Pancreas (tissue), 10 donors: ENCODE results near the gene TUBA4B. TPM values are rescaled to one million over a fixed set of nuclear protein-coding genes. Genes with fewer than 3 reads are reported as not detected.
"Not testable (repeated sequence)": the region's sequence is repeated elsewhere in the genome, so short reads cannot be mapped to it uniquely, and the experiment has no call there.

Source experiments
- ATAC-seq, 4 donors: fragments of 200-7000 bp; cut with Tn5 transposase; one replicate each; pipeline versions ENCODE4 v1.8.0 to v1.9.1; 2020; ENCODE audit warnings: mild to moderate bottlenecking in 4 of 4, moderate library complexity in 4 of 4
- DNase-seq, 6 donors: peaks; one replicate each; pipeline ENCODE4 v3.0.0-alpha.2; 2020
- FAIRE-seq: peaks from 2 replicates; lab custom pipeline; 2012; peaks lifted over from hg19 to GRCh38; lab: Jason Lieb, UNC
- H3K27ac ChIP-seq, 4 donors: fragments of 200-600 bp; sonication (generic); 1 replicate in 3 of 4; 2 replicates in 1 of 4; pipeline versions ENCODE4 v1.5.0 to v1.8.0; 2020
- H3K27me3 ChIP-seq, 4 donors: fragments of 200-600 bp; one replicate each; pipeline ENCODE4 v1.8.0; 2021
- H3K36me3 ChIP-seq, 3 donors: fragments of 200-600 bp; sonication (generic) in 1 of 3; one replicate each; pipeline versions ENCODE4 v1.5.0 to v1.8.0; 2020 to 2021
- H3K4me1 ChIP-seq, 3 donors: fragments of 200-600 bp; one replicate each; pipeline ENCODE4 v1.8.0; 2021
- H3K4me3 ChIP-seq, 4 donors: fragments of 200-600 bp; sonication (generic) in 2 of 4; one replicate each; pipeline versions ENCODE4 v1.5.0 to v1.8.0; 2020 to 2021
- H3K9me3 ChIP-seq, 4 donors: fragments of 200-600 bp; one replicate each; pipeline ENCODE4 v1.8.0; 2021
- CTCF ChIP-seq, 4 donors: fragments of 200-600 bp; sonication (generic) in 3 of 4; IDR thresholded peaks; one replicate each; pipeline versions ENCODE4 v1.5.0 to v1.8.0; 2021; ENCODE audit warnings: antibody characterized with exemption in 4 of 4
- WGBS, 2 donors: extraction: QIAGEN DNeasy Blood & Tissue Kit; methylation state at CpG; one replicate each; pipeline ENCODE4 v1.1.7; 2013; 5-methylcytosine and 5-hydroxymethylcytosine counted together
- intact Hi-C, 3 donors: fragments of 100-400 bp; cut with DNase I; formaldehyde crosslinking; loops; one replicate each; pipeline versions ENCODE4 v1.11.1 to v1.14.2; 2022
- polyA plus RNA-seq, 2 donors: library from polyadenylated mRNA; stranded (reverse); fragments of 200-250 nt; gene quantifications; one replicate each; pipeline ENCODE4 v1.2.3, GENCODE V29; 2013
- total RNA-seq, 6 donors: library from RNA; stranded (reverse); fragmentation: NEBNext Ultra II Directional in 4 of 6; extraction: Animal tissue kit (Norgen Biotek cat#: 25700) in 4 of 6; gene quantifications; one replicate each; pipeline versions ENCODE4 v1.2.1 to v1.2.4, GENCODE V29; 2021 to 2023
- donor health status: healthy with polysubstance abuse.
- donor health status: DM: no; HTN: no; CAD: no; lungs with moderate emphysema.
- donor health status: DM: no; HTN: no; CAD: no.
- donor health status: control.
- donor health status: control.
- donor health status: Bipolar disorder and iron deficiency.
- donor health status: DM: yes; HTN: yes; CAD: no.
- donor health status: DM: no; HTN: no; CAD: no.
- donor health status: DM: no; HTN: no; CAD: no.
- donor health status: DM: yes; HTN: yes; CAD: no.

Gene TUBA4B
- total and polyA plus RNA-seq, 8 donors, result not detected

- no peak for TF ChIP-seq CTCF (IDR thresholded peaks at IDR 0.05)
- 92 to 93% methylated on average over 12 of the region's 12 CpGs for WGBS, 2 donors
- Histone ChIP-seq H3K9me3 (no peaks in the 10 kb centered on the region), H3K27ac (no peak overlapping the region), H3K4me1 (peaks cover 0 to 4% (median 0%) of the 10 kb centered on the region in 3 donors), H3K4me3 (no peak overlapping the region), H3K27me3 (no peaks in the 10 kb centered on the region), H3K36me3 (peaks cover 0 to 34% (median 0%) of the 10 kb centered on the region in 3 donors)
- ATAC-seq, result no peak
- intact Hi-C loops, result no loop called here
- no peak for FAIRE-seq
- no peak for DNase-seq
Observed at GRCh38 chr2:219285373-219285735, 32.3 kb downstream of the TUBA4B start.

DNA sequence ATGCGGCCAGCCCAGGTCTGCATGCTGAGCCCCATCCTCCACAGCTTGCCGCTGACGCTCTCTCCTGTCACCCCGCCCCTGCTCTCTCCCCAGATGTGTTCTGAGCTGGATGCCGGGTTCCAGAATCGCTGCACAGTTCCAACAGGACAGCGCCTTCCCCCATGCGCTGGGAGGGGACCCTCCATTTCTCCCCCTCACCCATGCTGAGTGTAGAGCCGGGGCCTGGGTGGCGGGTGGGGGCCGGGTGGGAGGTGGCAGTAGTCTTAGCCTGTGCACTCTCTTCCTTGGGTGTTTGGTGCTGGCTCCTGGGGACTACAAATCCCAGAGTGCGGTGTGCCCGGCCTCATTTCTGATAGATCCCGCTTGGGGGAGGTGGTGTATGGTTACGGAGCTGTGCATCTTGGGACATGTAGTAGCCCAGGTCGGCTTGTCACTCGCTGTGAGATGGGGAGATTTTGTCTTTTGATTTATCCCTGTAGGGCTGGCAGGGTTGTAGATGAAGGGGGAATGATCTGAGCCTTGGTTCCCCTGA is 32.9 kb downstream of the TUBA4B start:
- Histone ChIP-seq H3K36me3 (peaks cover 0 to 34% (median 0%) of the 10 kb centered on the region in 3 donors), H3K4me1 (no peaks in the 10 kb centered on the region), H3K27ac (no peak overlapping the region), H3K9me3 (no peaks in the 10 kb centered on the region), H3K27me3 (no peaks in the 10 kb centered on the region), H3K4me3 (no peak overlapping the region)
- FAIRE-seq, result no peak
- ATAC-seq, result peak in 3 of 4 donors; percentile 35 to 50 (median 40)
- WGBS, 2 donors, result 82 to 89% methylated on average over 17 of the region's 17 CpGs
- intact Hi-C loops, result no loop called here
- no peak for DNase-seq
- TF ChIP-seq CTCF (IDR thresholded peaks at IDR 0.05), result no peak

DNA sequence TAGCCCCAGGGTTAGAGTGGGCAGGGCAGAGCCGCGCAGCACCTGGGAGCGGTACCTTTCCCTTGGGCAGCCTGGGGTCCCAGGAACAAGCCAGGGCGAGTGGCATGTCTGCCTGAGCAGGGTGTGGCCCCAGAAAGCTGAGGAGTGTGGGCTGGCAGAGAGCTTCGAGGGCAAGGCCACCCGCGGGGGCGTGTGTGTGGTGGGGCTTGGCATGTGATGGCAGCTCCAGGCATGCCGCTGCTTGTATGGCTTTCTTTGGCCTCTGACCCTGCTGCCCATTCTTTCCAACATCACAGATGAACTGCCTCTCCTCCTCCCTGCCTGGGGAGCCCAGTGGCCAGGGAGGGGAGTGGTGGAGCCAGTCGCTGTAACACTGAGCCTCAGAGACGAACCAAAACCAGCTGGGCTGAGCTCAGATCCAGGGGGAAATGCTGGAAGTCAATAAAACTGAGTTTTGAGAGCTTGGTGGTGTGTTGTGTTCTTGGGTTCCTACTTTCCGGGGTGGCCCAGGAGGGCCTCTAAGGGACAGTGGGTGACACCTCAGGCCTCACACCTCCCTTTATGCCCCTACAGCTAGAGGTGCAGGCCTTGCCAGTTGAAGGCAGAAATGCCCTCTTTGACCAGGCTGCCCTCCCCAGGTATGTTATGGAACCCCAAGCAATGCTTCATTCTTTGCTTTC is 33.5 kb downstream of the TUBA4B start:
- no peak for TF ChIP-seq CTCF (IDR thresholded peaks at IDR 0.05)
- 75 to 85% methylated on average over 11 to 12 of the region's 12 CpGs for WGBS, 2 donors
- Histone ChIP-seq H3K4me1 (no peaks in the 10 kb centered on the region), H3K27ac (no peak overlapping the region), H3K9me3 (no peaks in the 10 kb centered on the region), H3K36me3 (peaks cover 0 to 34% (median 0%) of the 10 kb centered on the region in 3 donors), H3K27me3 (no peaks in the 10 kb centered on the region), H3K4me3 (no peak overlapping the region)
- DNase-seq, result no peak
- no peak for FAIRE-seq
- intact Hi-C loops, result no loop called here
- peak in 2 of 4 donors; percentile 3 to 6 for ATAC-seq

DNA sequence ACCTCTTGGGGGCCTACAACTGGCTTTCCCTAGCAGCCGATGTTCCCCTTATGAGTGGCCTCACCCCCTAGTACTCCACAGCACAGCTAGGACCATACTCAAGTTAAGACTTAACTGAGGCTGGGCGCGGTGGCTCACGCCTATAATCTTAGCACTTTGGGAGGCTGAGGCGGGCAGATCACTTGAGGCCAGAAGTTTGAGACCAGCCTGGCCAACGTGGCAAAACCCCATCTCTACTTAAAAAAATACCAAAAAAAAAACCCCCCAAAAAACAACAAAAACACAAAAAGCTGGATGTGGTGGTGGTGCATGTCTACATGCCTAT is 34.0 kb downstream of the TUBA4B start:
- intact Hi-C loops, H3K9me3 ChIP-seq, H3K27ac ChIP-seq, ATAC-seq, H3K4me1 ChIP-seq, H3K27me3 ChIP-seq, H3K4me3 ChIP-seq, FAIRE-seq, DNase-seq: not testable (repeated sequence)
- WGBS, 2 donors, result 86 to 89% methylated on average over 6 of the region's 6 CpGs
- H3K36me3 ChIP-seq, result peaks cover 0 to 29% (median 0%) of the 10 kb centered on the region in 3 donors

- Histone ChIP-seq H3K36me3 (peaks cover 0 to 24% (median 0%) of the 10 kb centered on the region in 3 donors), H3K27me3 (no peaks in the 10 kb centered on the region), H3K27ac (no peak overlapping the region), H3K4me1 (no peaks in the 10 kb centered on the region), H3K9me3 (no peaks in the 10 kb centered on the region), H3K4me3 (no peak overlapping the region)
- DNase-seq (no peak), FAIRE-seq (no peak), ATAC-seq (no peak)
- WGBS, 2 donors, result 75 to 83% methylated on average over 10 of the region's 10 CpGs
- intact Hi-C loops, result no loop called here
- no peak for TF ChIP-seq CTCF (IDR thresholded peaks at IDR 0.05)
Observed at GRCh38 chr2:219287580-219288265, 34.7 kb downstream of the TUBA4B start.
